H9 (cell line): ENCODE data around the gene CNN3. TPM values are rescaled to one million over a fixed set of nuclear protein-coding genes. Genes with fewer than 3 reads are reported as not detected.

Source experiments
- DNase-seq: peaks from one replicate; pipeline ENCODE4 v3.0.0-alpha.2; 2017
- H2AFZ ChIP-seq: one replicate; pipeline ENCODE4 v1.6.1; 2013; ENCODE audit warnings: mild to moderate bottlenecking, low read length, control low read depth, moderate library complexity
- H2AK5ac ChIP-seq: 2 replicates; pipeline ENCODE4 v1.6.1; 2013; ENCODE audit warnings: low read length, control low read depth, mixed read lengths; ENCODE audit not compliant: insufficient read length
- H2BK120ac ChIP-seq: one replicate; pipeline ENCODE4 v1.6.1; 2013; ENCODE audit warnings: low read depth, mild to moderate bottlenecking, low read length, control low read depth, inconsistent platforms; ENCODE audit not compliant: poor library complexity, severe bottlenecking
- H2BK12ac ChIP-seq: 2 replicates; pipeline ENCODE4 v1.6.1; 2013; ENCODE audit warnings: low read length, control low read depth, mixed read lengths, low read depth; ENCODE audit not compliant: insufficient read length
- H2BK15ac ChIP-seq: 2 replicates; pipeline ENCODE4 v1.6.1; 2013; ENCODE audit warnings: low read depth, low read length, control low read depth
- H2BK20ac ChIP-seq: one replicate; pipeline ENCODE4 v1.6.1; 2013; ENCODE audit warnings: low read depth, mild to moderate bottlenecking, low read length, control low read depth, inconsistent platforms; ENCODE audit not compliant: poor library complexity, severe bottlenecking
- H2BK5ac ChIP-seq: 2 replicates; pipeline ENCODE4 v1.6.1; 2013; ENCODE audit warnings: low read length, control low read depth, mixed read lengths; ENCODE audit not compliant: insufficient read length
- H3K14ac ChIP-seq: 2 replicates; pipeline ENCODE4 v1.6.1; 2013; ENCODE audit warnings: low read length, control low read depth; ENCODE audit not compliant: insufficient read depth
- H3K18ac ChIP-seq: 2 replicates; pipeline ENCODE4 v1.6.1; 2013; ENCODE audit warnings: low read depth, mild to moderate bottlenecking, mixed read lengths, low read length, control low read depth; ENCODE audit not compliant: insufficient read length
- H3K23ac ChIP-seq: 2 replicates; pipeline ENCODE4 v1.6.1; 2013; ENCODE audit warnings: low read length, control low read depth, mixed read lengths, low read depth; ENCODE audit not compliant: insufficient read length
- H3K23me2 ChIP-seq: 2 replicates; pipeline ENCODE4 v1.6.1; 2013; ENCODE audit warnings: low read depth, mild to moderate bottlenecking, mixed read lengths, low read length, control low read depth; ENCODE audit not compliant: insufficient read length, poor library complexity, severe bottlenecking
- H3K27ac ChIP-seq: 2 replicates; pipeline ENCODE4 v1.5.1; 2013; ENCODE audit warnings: low read length, control low read depth, mixed read lengths, low read depth; ENCODE audit not compliant: insufficient read length
- H3K27me3 ChIP-seq: 2 replicates; pipeline ENCODE4 v1.6.1; 2013; ENCODE audit warnings: low read length, control low read depth, inconsistent platforms; ENCODE audit not compliant: insufficient read depth
- H3K4ac ChIP-seq: 2 replicates; pipeline ENCODE4 v1.6.1; 2013; ENCODE audit warnings: low read depth, mild to moderate bottlenecking, control low read depth, inconsistent platforms, low read length, moderate library complexity
- H3K4me1 ChIP-seq: 2 replicates; pipeline ENCODE4 v1.6.1; 2013; ENCODE audit warnings: low read length, control low read depth, inconsistent platforms; ENCODE audit not compliant: insufficient read depth
- H3K4me2 ChIP-seq: 2 replicates; pipeline ENCODE4 v1.6.1; 2013; ENCODE audit warnings: low read length, control low read depth, mixed read lengths; ENCODE audit not compliant: insufficient read length, insufficient read depth
- H3K56ac ChIP-seq: 2 replicates; pipeline ENCODE4 v1.6.1; 2013; ENCODE audit warnings: low read depth, mild to moderate bottlenecking, mixed read lengths, low read length, control low read depth; ENCODE audit not compliant: insufficient read length
- H3K79me1 ChIP-seq: 2 replicates; pipeline ENCODE4 v1.6.1; 2013; ENCODE audit warnings: low read depth, mild to moderate bottlenecking, moderate library complexity, low read length, control low read depth, inconsistent platforms; ENCODE audit not compliant: insufficient read depth, poor library complexity, severe bottlenecking
- H3K79me2 ChIP-seq: 2 replicates; pipeline ENCODE4 v1.6.1; 2013; ENCODE audit warnings: low read length, control low read depth, inconsistent platforms; ENCODE audit not compliant: insufficient read depth
- H3K9ac ChIP-seq: 2 replicates; pipeline ENCODE4 v1.6.1; 2013; ENCODE audit warnings: low read length, control low read depth, mixed read lengths; ENCODE audit not compliant: insufficient read length; ENCODE audit errors: extremely low read depth
- H3K9me3 ChIP-seq: one replicate; pipeline ENCODE4 v1.6.1; 2013; ENCODE audit warnings: low read depth, low read length, inconsistent platforms; ENCODE audit not compliant: control insufficient read depth
- H3T11ph ChIP-seq: one replicate; pipeline ENCODE4 v1.6.1; 2013; ENCODE audit warnings: mild to moderate bottlenecking, low read length, control low read depth, inconsistent platforms
- H4K20me1 ChIP-seq: one replicate; pipeline ENCODE4 v1.6.1; 2013; ENCODE audit not compliant: control insufficient read depth, insufficient read length, insufficient read depth
- H4K5ac ChIP-seq: 2 replicates; pipeline ENCODE4 v1.6.1; 2013; ENCODE audit warnings: low read depth, mild to moderate bottlenecking, mixed read lengths, low read length, control low read depth; ENCODE audit not compliant: insufficient read length
- H4K8ac ChIP-seq: replicated peaks from 2 replicates; pipeline ENCODE4 v1.6.1; 2013; ENCODE audit warnings: low read length, control low read depth, mixed read lengths, low read depth; ENCODE audit not compliant: insufficient read length
- H4K91ac ChIP-seq: 2 replicates; pipeline ENCODE4 v1.6.1; 2013; ENCODE audit warnings: low read depth, mild to moderate bottlenecking, moderate library complexity, mixed read lengths, low read length, control low read depth; ENCODE audit not compliant: insufficient read length
- H3K27ac Mint-ChIP-seq, 3 experiments: 2 replicates in 2 of 3; 3 replicates in 1 of 3; pipeline ENCODE4 v1.8.0; 2020 to 2021; ENCODE audit warnings: mixed read lengths in 3 of 3, mild to moderate bottlenecking in 1 of 3, moderate library complexity in 1 of 3
- H3K27me3 Mint-ChIP-seq: 2 replicates; pipeline ENCODE4 v1.8.0; 2021; ENCODE audit warnings: low read depth, mild to moderate bottlenecking, moderate library complexity, mixed read lengths
- H3K36me3 Mint-ChIP-seq, 3 experiments: 2 replicates in 2 of 3; 3 replicates in 1 of 3; pipeline ENCODE4 v1.8.0; 2020 to 2021; ENCODE audit warnings: low read depth in 3 of 3, mixed read lengths in 3 of 3; ENCODE audit not compliant: insufficient read depth in 1 of 3
- H3K4me1 Mint-ChIP-seq, 2 experiments: 2 replicates each; pipeline ENCODE4 v1.8.0; 2020; ENCODE audit warnings: mixed read lengths in 2 of 2
- H3K4me3 Mint-ChIP-seq, 2 experiments: 2 replicates in 1 of 2; 3 replicates in 1 of 2; pipeline ENCODE4 v1.8.0; 2020 to 2021; ENCODE audit warnings: mild to moderate bottlenecking in 2 of 2, mixed read lengths in 2 of 2, moderate library complexity in 1 of 2
- H3K9me3 Mint-ChIP-seq, 2 experiments: 2 replicates in 1 of 2; 3 replicates in 1 of 2; pipeline ENCODE4 v1.8.0; 2020; ENCODE audit warnings: mild to moderate bottlenecking in 2 of 2, mixed read lengths in 2 of 2, moderate library complexity in 1 of 2
- CTCF ChIP-seq: fragments of 200-600 bp; sonication (generic); conservative IDR thresholded peaks from 3 replicates; pipeline ENCODE4 v1.8.0; 2021; ENCODE audit warnings: antibody characterized with exemption, mild to moderate bottlenecking
- WGBS: extraction: QIAGEN DNeasy Blood & Tissue Kit; methylation state at CpG from one replicate; pipeline ENCODE4 v1.1.7; 2013; ENCODE audit warnings: missing lambda C conversion rate, low lambda C conversion rate, mixed read lengths; ENCODE audit not compliant: insufficient read length; ENCODE audit errors: extremely low coverage; 5-methylcytosine and 5-hydroxymethylcytosine counted together
- total RNA-seq: library from RNA; stranded (reverse); gene quantifications from 2 replicates; pipeline ENCODE4 v1.2.1, GENCODE V29; 2021

CNN3 gene
- total RNA-seq, 1 experiment from 2014 or later = 279 TPM

DNA sequence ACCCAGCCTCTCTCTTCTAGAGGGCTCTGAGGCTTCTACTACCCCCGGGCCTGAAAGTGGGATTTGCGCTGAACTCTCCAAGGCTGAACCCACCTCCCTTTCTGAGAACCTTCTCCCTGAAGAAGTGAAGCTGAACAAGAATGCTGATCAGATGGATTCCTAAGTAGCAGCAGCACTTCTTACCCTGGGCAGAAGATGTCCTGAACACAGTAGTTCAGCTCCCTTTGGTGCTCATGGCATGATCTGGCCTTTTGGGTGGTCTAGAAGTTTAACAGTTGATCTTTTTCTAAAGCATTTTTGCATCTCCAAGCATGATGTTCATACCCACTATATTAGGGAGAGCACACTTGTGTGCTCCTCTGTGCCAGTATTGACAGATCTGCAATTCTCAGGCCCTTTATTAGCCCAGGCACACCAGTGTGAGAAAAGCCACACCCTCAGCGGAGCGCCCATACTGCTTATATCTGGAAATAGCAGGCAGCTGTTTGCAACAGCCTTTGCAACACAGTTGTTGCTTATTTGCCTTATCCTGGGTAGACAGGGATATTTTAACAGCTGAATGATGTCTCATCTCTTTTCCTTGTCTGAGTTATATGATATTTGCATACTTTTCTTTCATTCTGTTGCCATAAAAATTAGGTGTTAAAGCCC lies 34.2 kb downstream of the CNN3 start:
- TF ChIP-seq CTCF = no peak
- no peaks in the 10 kb centered on the region for H3K27me3 Mint-ChIP-seq
- no peak overlapping the region for H4K8ac ChIP-seq
- H3K9ac ChIP-seq = no peak overlapping the region
- no peaks in the 10 kb centered on the region for H4K20me1 ChIP-seq
- no peak overlapping the region for H2AK5ac ChIP-seq
- H3K36me3 Mint-ChIP-seq = peaks cover 22 to 44% (median 22%) of the 10 kb centered on the region in 3 experiments; a peak in 6 of 7 replicates
- H2BK120ac ChIP-seq = no peak overlapping the region
- H3K27ac ChIP-seq = no peak overlapping the region
- no peaks in the 10 kb centered on the region for H3K9me3 ChIP-seq
- H3K14ac ChIP-seq = no peak overlapping the region
- no peaks in the 10 kb centered on the region for H3K79me2 ChIP-seq
- no peak overlapping the region for H4K91ac ChIP-seq
- H2BK12ac ChIP-seq = no peak overlapping the region
- H3K23me2 ChIP-seq = no peaks in the 10 kb centered on the region
- H4K5ac ChIP-seq = no peak overlapping the region
- no peak overlapping the region for H2BK5ac ChIP-seq
- no peak overlapping the region for H3K4me2 ChIP-seq
- no peak overlapping the region for H3K56ac ChIP-seq
- H3K4ac ChIP-seq = no peak overlapping the region
- H3T11ph ChIP-seq = no peak overlapping the region
- no peak overlapping the region; a peak in 1 of 7 replicates for H3K27ac Mint-ChIP-seq
- H2AFZ ChIP-seq = no peak overlapping the region
- no peak overlapping the region for H2BK15ac ChIP-seq
- no CpG with 5 or more reads among the region's 4 CpGs for WGBS
- no peak for DNase-seq
- peaks cover 3% of the 10 kb centered on the region; the same call in 1 of the 2 replicates for H3K4me1 ChIP-seq
- H3K18ac ChIP-seq = no peak overlapping the region
- H3K4me3 Mint-ChIP-seq = no peak overlapping the region
- H3K4me1 Mint-ChIP-seq = peaks cover 24 to 39% of the 10 kb centered on the region in 2 experiments
- H3K79me1 ChIP-seq = no peaks in the 10 kb centered on the region
- H3K9me3 Mint-ChIP-seq = no peaks in the 10 kb centered on the region; a peak in 1 of 5 replicates
- no peaks in the 10 kb centered on the region for H3K27me3 ChIP-seq
- H2BK20ac ChIP-seq = no peak overlapping the region
- H3K23ac ChIP-seq = no peak overlapping the region
